Endothelial cell of umbilical vein (primary cell): ENCODE measurements around the gene KRTAP10-5. TPM values are rescaled to one million over a fixed set of nuclear protein-coding genes. Genes with fewer than 3 reads are reported as not detected.

ENCODE experiments used
- BruUV-seq: library from RNA; stranded (reverse); fragments of 400-500 nt; replicated peaks from 2 replicates; lab custom pipeline; 2021; lab: Mats Ljungman, UMichigan
- CTCF ChIA-PET: fragments of 300-600, 350-600 bp; sonication (Branson Sonifier 250); formaldehyde crosslinking; loops from one replicate; lab custom pipeline; 2021; ENCODE audit warnings: antibody characterized with exemption, inconsistent platforms; lab: Charles Lee
- POLR2A ChIA-PET: fragments of 300-600, 350-600 bp; sonication (Branson Sonifier 250); formaldehyde crosslinking; loops from one replicate; lab custom pipeline; 2021; ENCODE audit warnings: antibody characterized with exemption, inconsistent platforms; lab: Charles Lee
- DNase-seq: peaks from one replicate; pipeline ENCODE4 v3.0.0-alpha.2; 2011; ENCODE audit warnings: low read depth, low spot score
- FAIRE-seq: peaks from 2 replicates; lab custom pipeline; 2011; peaks lifted over from hg19 to GRCh38; lab: Jason Lieb, UNC
- H2AFZ ChIP-seq: 2 replicates; pipeline ENCODE4 v1.6.0; 2012; ENCODE audit warnings: low read depth, low read length, control low read depth, inconsistent platforms
- H3K27ac ChIP-seq: 2 replicates; pipeline ENCODE4 v1.5.1; 2011; ENCODE audit warnings: low read depth, mild to moderate bottlenecking, control low read depth, low read length, moderate library complexity; ENCODE audit not compliant: insufficient read depth
- H3K27me3 ChIP-seq, 2 experiments: 2 replicates each; pipeline versions ENCODE4 v1.6.0 to v1.6.1; 2011; ENCODE audit warnings: low read length in 2 of 2, mixed read lengths in 1 of 2; ENCODE audit not compliant: control insufficient read depth in 2 of 2, insufficient read depth in 2 of 2
- H3K36me3 ChIP-seq, 2 experiments: 2 replicates in 1 of 2; 3 replicates in 1 of 2; pipeline ENCODE4 v1.5.1; 2011; ENCODE audit warnings: low read length in 2 of 2, mild to moderate bottlenecking in 1 of 2, moderate library complexity in 1 of 2; ENCODE audit not compliant: control insufficient read depth in 2 of 2, insufficient read depth in 2 of 2; ENCODE audit errors: extremely low read depth in 1 of 2
- H3K4me1 ChIP-seq: 3 replicates; pipeline ENCODE4 v1.5.1; 2011; ENCODE audit warnings: mild to moderate bottlenecking, low read length; ENCODE audit not compliant: control insufficient read depth, insufficient read depth; ENCODE audit errors: extremely low read depth
- H3K4me2 ChIP-seq: 2 replicates; pipeline ENCODE4 v1.6.1; 2011; ENCODE audit warnings: low read length, control low read depth, mixed read lengths; ENCODE audit not compliant: insufficient read depth
- H3K4me3 ChIP-seq, 3 experiments: fragments of 200-600 bp in 1 of 3; sonication (generic), shearing (Covaris generic) in 1 of 3; replicated peaks in 1 of 3; 2 replicates each; pipeline ENCODE4 v1.5.1; 2011 to 2016; ENCODE audit warnings: control low read depth in 3 of 3, low read length in 3 of 3, mild to moderate bottlenecking in 2 of 3, inconsistent platforms in 1 of 3, low read depth in 1 of 3, moderate library complexity in 1 of 3; ENCODE audit not compliant: insufficient read depth in 1 of 3
- H3K79me2 ChIP-seq: 2 replicates; pipeline ENCODE4 v1.6.0; 2012; ENCODE audit warnings: low read length, inconsistent platforms; ENCODE audit not compliant: control insufficient read depth, insufficient read depth
- H3K9ac ChIP-seq: replicated peaks from 2 replicates; pipeline ENCODE3; 2011; ENCODE audit warnings: low read length, control low read depth; ENCODE audit not compliant: insufficient read depth; ENCODE audit errors: extremely low read depth
- H3K9me1 ChIP-seq: replicated peaks from 3 replicates; pipeline ENCODE4 v1.6.0; 2011; ENCODE audit warnings: mild to moderate bottlenecking, low read length; ENCODE audit not compliant: control insufficient read depth, insufficient read depth; ENCODE audit errors: extremely low read depth
- H3K9me3 ChIP-seq: replicated peaks from 2 replicates; pipeline ENCODE4 v1.5.1; 2012; ENCODE audit warnings: low read length, inconsistent platforms; ENCODE audit not compliant: control insufficient read depth, insufficient read depth
- H4K20me1 ChIP-seq: replicated peaks from 2 replicates; pipeline ENCODE3; 2011; ENCODE audit warnings: mild to moderate bottlenecking, low read length; ENCODE audit not compliant: control insufficient read depth, insufficient read depth; ENCODE audit errors: extremely low read depth
- CTCF ChIP-seq, 2 donors: IDR thresholded peaks; 1 replicate in 1 of 2; 2 replicates in 1 of 2; pipeline ENCODE4 v1.5.1; 2011; ENCODE audit warnings: low read length in 2 of 2, mild to moderate bottlenecking in 2 of 2, moderate library complexity in 2 of 2, control low read depth in 1 of 2, inconsistent platforms in 1 of 2, low read depth in 1 of 2; ENCODE audit not compliant: insufficient read depth in 1 of 2; ENCODE audit errors: extremely low read depth in 1 of 2
- EZH2 ChIP-seq: IDR thresholded peaks from 2 replicates; pipeline ENCODE4 v1.6.1; 2012; ENCODE audit warnings: borderline replicate concordance, low read depth, mild to moderate bottlenecking, moderate library complexity, low read length, inconsistent platforms; ENCODE audit not compliant: severe bottlenecking
- FOS ChIP-seq: IDR thresholded peaks from 2 replicates; pipeline ENCODE4 v1.6.1; 2011; ENCODE audit warnings: mild to moderate bottlenecking, low read length, moderate library complexity, borderline replicate concordance; ENCODE audit not compliant: insufficient read depth
- GATA2 ChIP-seq: IDR thresholded peaks from 2 replicates; pipeline ENCODE4 v1.7.0; 2011; ENCODE audit warnings: low read depth, mild to moderate bottlenecking, moderate library complexity, mixed read lengths, low read length; ENCODE audit not compliant: insufficient read length, insufficient read depth
- JUN ChIP-seq: IDR thresholded peaks from 2 replicates; pipeline ENCODE4 v1.6.1; 2011; ENCODE audit warnings: borderline replicate concordance, low read depth; ENCODE audit not compliant: insufficient read length, insufficient read depth
- MYC ChIP-seq: IDR thresholded peaks from one replicate; pipeline ENCODE4 v1.6.1; 2011; ENCODE audit warnings: mild to moderate bottlenecking, low read depth, low read length
- POLR2A ChIP-seq: IDR thresholded peaks from 2 replicates; pipeline ENCODE4 v1.6.1; 2012; ENCODE audit warnings: low read depth, mild to moderate bottlenecking, control low read depth, low read length
- POLR2AphosphoS5 ChIP-seq: IDR thresholded peaks from 2 replicates; pipeline ENCODE4 v1.6.1; 2012; ENCODE audit warnings: low read depth, mild to moderate bottlenecking, control low read depth, low read length, moderate library complexity; ENCODE audit not compliant: insufficient read depth
- dilution Hi-C: fragments of 300-500 bp; cut with MboI; formaldehyde crosslinking; loops from one replicate; pipeline ENCODE4 v1.15.0; 2019; ENCODE audit warnings: low sequenced_read_pairs; ENCODE audit not compliant: extremely low pct_ligation_motif_present
- intact Hi-C: fragments of 100-400 bp; cut with micrococcal nuclease; formaldehyde crosslinking; loops from one replicate; pipeline ENCODE4 v1.10.0; 2022
- polyA plus RNA-seq, 4 experiments: library from polyadenylated mRNA; depleted of rRNA in 3 of 4; stranded (reverse) in 3 of 4; unstranded in 1 of 4; fragments of >200 nt; gene quantifications; 2 replicates each; pipeline versions ENCODE4 v1.2.1 to v1.2.3, GENCODE V29; 2011 to 2012; ENCODE audit warnings: missing spikeins in 1 of 4
- total RNA-seq: library from RNA; stranded (reverse); gene quantifications from 2 replicates; pipeline ENCODE4 v1.2.3, GENCODE V29; 2021
- TF ChIP-seq, protein P1 (sequence below): IDR thresholded peaks from 2 replicates; pipeline ENCODE4 v1.6.1; 2011; ENCODE audit not compliant: insufficient read depth, insufficient read length

The KRTAP10-5 gene
- total and polyA plus RNA-seq, 2 donors (not counting 3 experiments of a cell fraction or from before 2014, with no cell fraction given), result not detected

GRCh38 chr21:44575307-44576024, 4.9 kb downstream of the KRTAP10-5 start:
- dilution Hi-C loops, result no loop called here
- intact Hi-C loops, result no loop called here
- ChIA-PET POLR2A (no interaction called here), CTCF (interaction anchor here (1.3 kb wide), 1 partner anchor 218 kb away, joined by 4 read pairs; no protein-coding TSS in a partner anchor)
- no TSS peak for BruUV-seq
- Histone ChIP-seq H3K4me1 (no peaks in the 10 kb centered on the region), H3K9me3 (no peaks in the 10 kb centered on the region), H3K27me3 (no peaks in the 10 kb centered on the region), H3K36me3 (no peaks in the 10 kb centered on the region), H3K9me1 (no peaks in the 10 kb centered on the region), H3K9ac (no peak overlapping the region), H4K20me1 (no peaks in the 10 kb centered on the region), H2AFZ (no peak overlapping the region), H3K27ac (no peak overlapping the region), H3K4me2 (no peak overlapping the region), H3K4me3 (no peak overlapping the region), H3K79me2 (no peaks in the 10 kb centered on the region)
- DNase-seq (no peak), FAIRE-seq (no peak)
- TF ChIP-seq FOS (no peak), CTCF (IDR thresholded peaks at IDR 0.05; ENCODE audit: extremely low read depth in 1 of 2, insufficient read depth in 1 of 2, low read depth in 1 of 2, low read length in 2 of 2) (no peak), POLR2AphosphoS5 (no peak), GATA2 (no peak), JUN (no peak), MYC (no peak), POLR2A (no peak), EZH2 (no peak)
- TF ChIP-seq, protein P1, sequence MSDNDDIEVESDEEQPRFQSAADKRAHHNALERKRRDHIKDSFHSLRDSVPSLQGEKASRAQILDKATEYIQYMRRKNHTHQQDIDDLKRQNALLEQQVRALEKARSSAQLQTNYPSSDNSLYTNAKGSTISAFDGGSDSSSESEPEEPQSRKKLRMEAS, result no peak
